ENCODE results near the gene RPLP1.

Gene RPLP1

DNA sequence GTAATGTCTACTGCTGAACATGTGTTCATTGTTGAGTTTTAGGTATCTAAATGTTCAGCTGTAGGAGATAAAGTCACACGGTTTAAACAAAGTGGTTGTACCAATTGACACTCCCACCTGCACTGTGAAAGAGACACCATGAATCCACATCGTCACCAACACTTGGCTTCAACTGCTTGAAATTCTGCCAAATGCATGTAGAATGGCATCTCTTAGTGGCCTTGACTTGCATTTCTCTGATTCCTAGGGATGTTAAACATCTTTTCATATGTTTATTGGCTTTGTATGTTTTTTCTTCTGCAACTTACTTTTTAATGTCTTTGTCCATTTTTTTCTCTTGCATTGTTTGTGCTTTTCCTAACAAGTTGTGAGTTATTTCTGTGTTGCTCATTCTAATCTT, 43.4 kb downstream of the RPLP1 start:
- no peak for DNase-seq (ENCODE audit: low read depth in 2 of 2, low spot score in 1 of 2)

DNA sequence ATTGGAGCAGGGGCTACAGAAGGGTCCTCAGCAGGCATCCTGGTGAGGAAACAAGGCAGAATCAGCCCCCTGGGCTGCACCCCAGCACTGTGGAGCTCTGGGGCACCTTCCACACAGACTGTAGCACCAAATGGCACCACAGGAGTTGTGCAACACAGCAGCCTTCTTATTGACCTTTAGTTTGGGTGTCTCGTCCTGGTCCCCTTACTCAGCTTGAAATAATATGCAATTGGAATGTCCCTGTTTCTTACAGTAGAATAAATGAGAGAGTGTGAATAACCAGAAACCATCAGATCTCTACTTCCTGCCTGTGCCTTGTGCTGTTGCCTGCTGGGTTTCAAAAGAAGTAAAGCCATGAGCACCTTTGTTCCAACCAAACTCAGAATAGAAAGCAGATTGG, 44.5 kb downstream of the RPLP1 start:
- no peak for DNase-seq (ENCODE audit: low read depth in 2 of 2, low spot score in 1 of 2)

DNA sequence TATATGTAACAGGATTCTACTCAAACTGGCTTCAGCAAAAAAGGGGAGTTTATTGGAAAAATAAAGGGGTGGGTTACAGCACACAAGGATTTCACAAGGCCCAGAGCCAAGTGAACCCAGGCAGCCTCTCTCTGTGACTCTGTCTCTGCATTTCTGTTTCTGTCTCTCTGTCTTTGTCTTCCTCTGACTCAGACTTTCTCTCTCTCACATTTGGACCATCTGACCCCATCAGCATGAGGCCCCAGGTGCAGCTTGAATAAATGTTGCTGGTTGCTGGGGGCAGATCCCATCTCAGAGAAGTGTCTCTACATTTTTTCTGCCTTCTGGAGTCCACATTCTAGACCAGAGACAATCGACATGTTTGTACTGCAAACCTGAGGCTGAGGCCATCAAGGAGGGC, 45.0 kb downstream of the RPLP1 start:
- DNase-seq (ENCODE audit: low read depth in 2 of 2, low spot score in 1 of 2): no peak

DNA sequence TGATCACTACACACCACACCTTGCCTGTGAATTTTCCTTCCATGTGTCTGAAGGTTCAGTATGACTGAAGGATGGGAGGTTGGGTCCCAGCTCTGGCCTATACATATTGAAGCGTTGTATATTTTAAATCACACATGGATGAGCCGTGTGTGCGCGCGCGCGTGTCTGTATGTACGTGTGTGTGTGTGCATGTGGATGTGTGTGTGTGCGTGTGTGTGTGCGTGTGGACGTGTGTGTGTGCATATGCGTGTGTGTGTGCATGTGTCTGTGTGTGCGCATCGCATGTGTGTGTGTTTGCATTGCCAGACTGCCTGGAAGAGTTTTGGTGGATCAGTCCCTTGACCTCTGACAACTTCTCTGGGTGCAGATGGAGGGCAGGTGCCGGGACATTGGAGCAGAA, 45.7 kb downstream of the RPLP1 start:
- DNase-seq (ENCODE audit: low read depth in 2 of 2, low spot score in 1 of 2): no peak

DNA sequence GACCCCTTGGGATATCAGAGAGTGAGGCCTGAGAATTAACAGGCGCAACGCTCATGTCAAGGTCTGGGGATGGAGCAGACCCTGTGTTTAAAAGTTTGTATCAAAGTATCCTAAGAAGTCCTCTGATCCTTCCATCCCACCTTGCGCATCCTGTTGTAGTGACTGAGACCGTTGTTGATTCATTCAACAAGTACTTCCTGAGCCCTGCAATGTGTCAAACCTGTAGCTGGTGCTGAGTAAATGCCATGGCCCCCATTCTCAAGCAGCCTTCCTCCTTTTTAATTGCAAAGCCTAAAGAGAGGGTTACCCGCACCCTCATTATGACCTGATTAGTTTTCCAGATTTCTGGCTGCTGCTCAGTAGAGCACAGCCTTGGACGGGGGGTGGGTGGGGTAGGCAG, 46.4 kb downstream of the RPLP1 start:
- no peak for DNase-seq (ENCODE audit: low read depth in 2 of 2, low spot score in 1 of 2)

DNA sequence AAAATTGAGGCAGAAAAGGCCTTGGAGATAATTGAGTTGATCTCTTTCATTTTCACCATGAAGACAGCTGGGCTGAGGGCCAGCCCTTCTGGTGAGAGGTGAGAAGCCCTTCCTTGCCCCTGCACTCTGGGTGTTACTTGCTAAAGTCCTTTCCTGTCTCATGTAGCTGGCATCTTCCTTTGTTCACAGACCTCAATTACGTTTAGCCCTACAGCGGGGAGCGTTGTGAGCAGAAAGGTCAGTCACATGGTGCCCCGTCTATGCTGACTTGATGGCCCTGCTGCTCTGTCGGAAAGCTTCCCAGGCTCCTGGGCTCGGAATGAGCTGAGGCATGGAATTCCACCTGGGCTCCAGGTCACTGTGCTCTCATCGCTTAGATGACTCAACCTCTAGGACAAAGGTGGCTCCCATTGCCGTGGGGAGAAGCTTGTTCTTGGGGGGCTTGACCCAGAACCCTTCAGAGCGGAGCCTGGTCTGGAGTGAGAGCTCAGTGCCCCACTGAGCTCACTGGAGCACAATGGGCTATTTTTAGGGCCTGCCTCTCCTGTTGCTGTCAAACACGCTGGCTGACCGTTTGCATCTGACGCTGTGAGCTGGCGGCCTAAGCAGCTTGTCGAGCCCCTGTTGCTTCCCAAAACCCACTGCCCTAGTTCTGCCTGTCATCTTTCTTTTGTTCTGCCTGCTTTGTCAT, 47.0 kb downstream of the RPLP1 start:
- DNase-seq (ENCODE audit: low read depth in 2 of 2, low spot score in 1 of 2): no peak

DNA sequence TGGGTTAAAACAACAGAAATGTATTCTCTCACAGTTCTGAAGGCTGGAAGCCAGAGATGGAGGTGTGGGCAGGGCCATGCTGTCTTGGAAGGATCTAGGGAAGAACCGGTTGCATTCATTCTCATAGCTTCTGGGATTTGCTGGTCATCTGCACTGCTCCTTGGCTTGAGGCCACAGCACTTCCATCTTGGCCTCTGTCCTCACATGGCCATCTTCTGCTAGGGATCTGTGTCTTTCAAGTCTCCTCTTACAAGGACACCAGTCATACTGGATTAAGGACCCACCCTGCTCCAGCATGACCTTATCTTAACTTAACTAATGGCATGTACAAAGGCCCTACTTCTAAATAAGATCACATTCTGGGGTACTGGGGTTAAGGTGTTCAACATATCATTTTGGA, 47.7 kb downstream of the RPLP1 start:
- DNase-seq (ENCODE audit: low read depth in 2 of 2, low spot score in 1 of 2): no peak

DNA sequence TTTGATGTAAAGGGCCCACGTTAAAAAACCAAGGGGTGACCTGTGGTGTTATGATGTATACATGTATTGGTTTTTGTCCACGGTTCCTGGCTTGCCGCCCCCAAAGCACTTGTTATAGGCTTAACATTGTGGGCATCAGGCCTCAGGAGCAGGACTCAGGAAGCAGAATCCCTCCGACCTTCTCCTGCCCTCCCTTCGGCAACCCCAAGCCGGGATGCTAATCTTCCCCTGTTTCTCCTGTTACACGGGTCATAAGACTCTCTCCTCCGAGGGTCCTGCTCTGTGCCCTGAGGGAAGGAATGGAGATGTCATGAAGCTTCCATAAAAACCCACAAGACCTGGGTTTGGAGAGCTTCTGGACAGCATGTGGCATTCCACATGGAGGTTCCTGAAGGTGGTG, 48.8 kb downstream of the RPLP1 start:
- DNase-seq (ENCODE audit: low read depth in 2 of 2, low spot score in 1 of 2): no peak

DNA sequence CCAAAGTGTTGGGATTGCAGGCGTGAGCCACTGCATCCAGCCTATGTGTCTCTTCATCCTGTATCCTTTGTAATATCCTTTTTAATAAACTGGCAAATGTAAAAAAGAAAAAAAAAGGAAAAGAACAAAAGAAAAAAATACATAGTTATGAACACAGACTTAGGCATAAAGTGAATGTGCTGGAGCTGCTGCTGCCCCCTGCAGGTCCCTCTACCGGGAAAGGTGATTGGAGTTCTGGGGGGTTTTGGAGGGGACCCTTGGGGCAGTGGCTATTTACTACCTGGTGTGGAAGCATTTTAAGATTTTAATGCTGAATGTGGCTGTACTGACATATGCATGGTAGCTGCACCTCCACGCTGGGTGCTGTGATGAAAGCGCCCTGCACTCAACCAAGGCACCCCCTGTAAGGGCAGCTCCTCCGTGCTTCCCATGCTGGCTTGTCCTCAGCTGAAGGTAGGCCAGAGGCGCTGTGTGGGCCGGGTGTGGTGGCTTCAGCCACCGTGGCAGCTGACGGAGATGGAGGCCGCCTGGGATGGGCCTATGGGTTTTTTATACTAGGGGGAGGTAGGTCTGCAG, 49.9 kb downstream of the RPLP1 start:
- no peak for DNase-seq (ENCODE audit: low read depth in 2 of 2, low spot score in 1 of 2)

DNA sequence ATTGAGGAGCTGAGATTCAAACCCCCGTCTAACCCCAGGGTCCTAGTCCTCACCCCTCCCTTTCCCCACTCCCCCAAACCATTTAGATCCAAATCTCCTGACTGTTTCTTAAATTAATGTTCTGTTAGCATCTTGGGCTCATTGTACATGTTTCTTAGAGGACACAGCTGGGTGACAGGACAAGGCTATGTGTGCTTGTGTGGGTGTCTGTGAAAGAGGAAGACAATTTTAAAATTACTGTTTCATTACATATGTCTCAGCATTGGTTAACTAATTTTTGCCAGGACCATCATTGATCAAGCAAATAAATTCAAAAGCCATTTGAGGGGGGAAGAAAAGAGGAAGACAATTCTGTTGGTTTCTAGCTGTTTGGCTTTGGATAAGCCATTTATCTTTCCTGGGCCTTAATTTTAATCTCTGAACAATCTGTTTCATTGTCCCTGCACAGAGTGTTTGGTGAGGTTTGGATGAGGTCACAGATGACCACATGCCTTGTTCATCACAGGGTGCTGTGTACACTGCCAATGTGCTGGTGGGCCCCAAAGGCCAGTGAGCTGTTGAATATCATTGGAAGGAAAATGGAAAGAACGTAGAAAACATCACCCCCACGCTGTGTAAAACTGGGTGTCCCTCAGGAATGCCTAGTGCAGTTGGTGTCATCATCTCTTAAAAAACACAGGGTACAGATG, 51.9 kb downstream of the RPLP1 start:
- no peak for DNase-seq (ENCODE audit: low read depth in 2 of 2, low spot score in 1 of 2)
